K562 (cell line): Measurements from ENCODE around the gene MEX3A.

Experiments used
- CHD2 ChIP-seq: IDR thresholded peaks from 2 replicates; pipeline ENCODE4 v1.6.1; 2011; ENCODE audit warnings: low read depth, low read length
- NCOA6 ChIP-seq: fragments of 450-650 bp; IDR thresholded peaks from 2 replicates; pipeline ENCODE4 v1.6.1; 2017; ENCODE audit warnings: mild to moderate bottlenecking
- PHB2 ChIP-seq: fragments of 450-650 bp; IDR thresholded peaks from 2 replicates; pipeline ENCODE4 v1.6.1; 2017; ENCODE audit warnings: low read depth
- POLR2A ChIP-seq: fragments of 450-650 bp; conservative IDR thresholded peaks from 2 replicates; pipeline ENCODE4 v1.6.1; 2016
- POLR3A ChIP-seq: IDR thresholded peaks from 2 replicates; pipeline ENCODE4 v1.6.1; 2011; ENCODE audit warnings: borderline replicate concordance, mild to moderate bottlenecking, moderate library complexity; ENCODE audit not compliant: insufficient read length, insufficient read depth; ENCODE audit errors: extremely low read depth
- RBM22 ChIP-seq: fragments of 200-400 bp; formaldehyde crosslinking; IDR thresholded peaks from 2 replicates; pipeline ENCODE4 v1.6.1; 2018; ENCODE audit warnings: low read length, low read depth; ENCODE audit not compliant: poor library complexity, severe bottlenecking
- TSHZ1 ChIP-seq: fragments of 250-450 bp; sonication (Bioruptor Pico); IDR thresholded peaks from 2 replicates; pipeline ENCODE4 v1.4.0; 2020; ENCODE audit warnings: mild to moderate bottlenecking, moderate library complexity
- ZNF274 ChIP-seq: IDR thresholded peaks from 2 replicates; pipeline ENCODE4 v1.6.1; 2011; ENCODE audit warnings: low read depth, mild to moderate bottlenecking, low read length, moderate library complexity, borderline replicate concordance
- TF ChIP-seq, protein P1 (sequence below), 3 experiments: IDR thresholded peaks in 2 of 3; conservative IDR thresholded peaks in 1 of 3; 2 replicates each; pipeline ENCODE4 v1.5.1; 2011 to 2012; ENCODE audit warnings: low read length in 3 of 3, mild to moderate bottlenecking in 3 of 3, control low read depth in 2 of 3, improper control_type of control experiment in 1 of 3, inconsistent platforms in 1 of 3, low read depth in 1 of 3, mixed read lengths in 1 of 3, moderate library complexity in 1 of 3; ENCODE audit not compliant: insufficient read depth in 2 of 3

GRCh38 chr1:156102633-156103511 is 20.6 kb upstream of the MEX3A start:
- no peak for TF ChIP-seq RBM22
- TF ChIP-seq, protein P1, sequence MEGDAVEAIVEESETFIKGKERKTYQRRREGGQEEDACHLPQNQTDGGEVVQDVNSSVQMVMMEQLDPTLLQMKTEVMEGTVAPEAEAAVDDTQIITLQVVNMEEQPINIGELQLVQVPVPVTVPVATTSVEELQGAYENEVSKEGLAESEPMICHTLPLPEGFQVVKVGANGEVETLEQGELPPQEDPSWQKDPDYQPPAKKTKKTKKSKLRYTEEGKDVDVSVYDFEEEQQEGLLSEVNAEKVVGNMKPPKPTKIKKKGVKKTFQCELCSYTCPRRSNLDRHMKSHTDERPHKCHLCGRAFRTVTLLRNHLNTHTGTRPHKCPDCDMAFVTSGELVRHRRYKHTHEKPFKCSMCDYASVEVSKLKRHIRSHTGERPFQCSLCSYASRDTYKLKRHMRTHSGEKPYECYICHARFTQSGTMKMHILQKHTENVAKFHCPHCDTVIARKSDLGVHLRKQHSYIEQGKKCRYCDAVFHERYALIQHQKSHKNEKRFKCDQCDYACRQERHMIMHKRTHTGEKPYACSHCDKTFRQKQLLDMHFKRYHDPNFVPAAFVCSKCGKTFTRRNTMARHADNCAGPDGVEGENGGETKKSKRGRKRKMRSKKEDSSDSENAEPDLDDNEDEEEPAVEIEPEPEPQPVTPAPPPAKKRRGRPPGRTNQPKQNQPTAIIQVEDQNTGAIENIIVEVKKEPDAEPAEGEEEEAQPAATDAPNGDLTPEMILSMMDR (IDR thresholded peaks at IDR 0.05 in 2 of 3, conservative IDR thresholded peaks at IDR 0.05 in 1 of 3; ENCODE audit: insufficient read depth in 2 of 3, low read depth in 1 of 3, low read length in 3 of 3), result no peak
- TF ChIP-seq ZNF274, result no peak
- TF ChIP-seq TSHZ1 (CRISPR knock-in tag), result no peak
- no peak for TF ChIP-seq CHD2
- TF ChIP-seq POLR2A, result no peak
- no peak for TF ChIP-seq POLR3A
- no peak for TF ChIP-seq PHB2
- TF ChIP-seq NCOA6, result no peak
